GM12874 (cell line): ENCODE data around the gene KIF25.

Source experiments
- CTCF ChIP-seq: IDR thresholded peaks from 2 replicates; pipeline ENCODE4 v1.5.1; 2011; ENCODE audit warnings: low read depth, mild to moderate bottlenecking, control low read depth, low read length, moderate library complexity; ENCODE audit not compliant: insufficient read depth

Gene KIF25

DNA sequence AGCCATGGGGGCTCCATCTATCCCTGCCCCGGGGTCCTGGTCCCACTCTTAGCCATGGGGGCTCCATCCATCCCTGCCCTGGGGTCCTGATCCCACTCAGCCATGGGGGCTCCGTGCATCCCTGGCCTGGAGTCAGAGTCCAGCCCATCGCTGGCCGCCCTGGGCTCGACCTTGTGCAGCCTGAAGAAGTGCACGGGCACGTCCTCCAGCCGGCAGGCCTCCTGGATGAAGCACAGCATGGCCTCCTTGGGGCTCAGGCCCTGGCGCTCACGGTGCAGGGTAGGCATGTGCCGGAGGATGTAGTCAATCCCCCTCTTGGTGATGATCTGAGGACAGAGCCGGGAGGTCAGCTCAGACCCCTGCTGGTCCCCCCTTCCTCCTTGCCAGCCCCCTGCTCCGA lies 66.0 kb downstream of the KIF25 start:
- TF ChIP-seq CTCF: no peak

GRCh38 chr6:168064226-168064807 lies 66.8 kb downstream of the KIF25 start:
- TF ChIP-seq CTCF: no peak

DNA sequence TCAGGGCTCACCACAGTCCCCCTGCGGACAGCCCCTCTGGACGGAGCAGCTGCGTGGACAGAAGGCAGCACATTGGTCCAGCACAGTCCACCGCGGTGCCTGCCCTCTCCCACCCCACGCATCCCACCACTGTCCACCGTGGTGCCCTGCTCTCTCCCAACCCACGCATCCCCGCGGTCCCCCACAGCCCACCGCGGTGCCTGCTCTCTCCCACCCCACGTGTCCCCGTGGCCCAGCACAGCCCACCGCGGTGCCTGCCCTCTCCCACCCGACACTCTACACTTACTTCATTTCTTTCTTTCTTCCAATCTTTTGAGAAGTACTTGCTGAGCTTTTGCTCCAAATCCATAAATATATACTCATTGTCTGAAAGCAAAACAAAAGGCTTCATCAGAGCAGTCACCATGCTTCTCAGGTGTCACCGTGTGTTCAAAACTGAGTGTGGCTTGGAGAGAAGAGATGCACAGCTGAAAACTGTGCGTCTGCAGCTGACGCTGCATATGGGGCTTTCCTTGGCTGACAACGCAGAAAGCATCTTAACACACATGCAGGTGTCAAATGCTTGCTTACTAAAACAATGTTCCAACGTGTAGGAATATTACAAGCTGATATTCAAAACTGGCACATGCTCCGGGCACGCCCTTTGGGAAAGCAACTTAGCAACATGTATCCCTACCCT lies 69.7 kb downstream of the KIF25 start:
- no peak for TF ChIP-seq CTCF

GRCh38 chr6:168070804-168071203 lies 73.3 kb downstream of the KIF25 start:
- no peak for TF ChIP-seq CTCF

- no peak for TF ChIP-seq CTCF
Measured at GRCh38 chr6:168071620-168072019, 74.1 kb downstream of the KIF25 start.

DNA sequence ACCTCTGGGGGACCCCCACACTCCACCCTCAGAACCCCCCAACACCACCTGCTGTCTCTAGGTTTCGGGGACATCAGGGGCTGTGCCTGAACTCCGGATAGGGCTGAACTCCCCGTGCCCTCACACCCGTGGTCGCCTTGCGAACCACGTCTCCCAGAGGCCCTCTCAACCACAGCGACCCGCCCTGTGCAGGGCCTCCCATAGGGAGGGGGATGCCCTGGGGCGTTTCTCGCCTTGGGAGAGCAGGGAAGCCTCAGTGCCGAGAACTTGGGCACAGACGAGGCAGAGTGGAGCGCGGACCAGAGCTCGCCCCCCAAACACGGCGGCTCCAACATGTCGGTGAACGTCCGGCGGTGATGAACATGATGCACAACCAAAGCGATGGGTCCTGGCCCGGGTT lies 74.8 kb downstream of the KIF25 start:
- TF ChIP-seq CTCF: no peak

GRCh38 chr6:168072730-168073129 lies 75.3 kb downstream of the KIF25 start:
- TF ChIP-seq CTCF: no peak
